BJ (cell line): ENCODE data around the gene CCDC30. TPM values are rescaled to one million over a fixed set of nuclear protein-coding genes. Genes with fewer than 3 reads are reported as not detected.
"Not testable (repeated sequence)": the region's sequence is repeated elsewhere in the genome, so short reads cannot be mapped to it uniquely, and the experiment has no call there.

Experiments
- CTCF ChIA-PET: fragments of 350-600 bp; formaldehyde crosslinking; extraction: SDS; loops from one replicate; lab custom pipeline; 2021; ENCODE audit warnings: antibody characterized with exemption, inconsistent platforms; lab: Yijun Ruan, JAX
- POLR2A ChIA-PET: fragments of 300-600 bp; sonication (Branson Sonifier 250); formaldehyde crosslinking; extraction: SDS; loops from one replicate; lab custom pipeline; 2021; ENCODE audit warnings: antibody characterized with exemption; lab: Charles Lee
- DNase-seq: peaks from one replicate; pipeline ENCODE4 v3.0.0-alpha.2; 2011; ENCODE audit warnings: low read depth
- H3K27me3 ChIP-seq: 2 replicates; pipeline ENCODE4 v1.6.0; 2011; ENCODE audit warnings: low read length; ENCODE audit not compliant: control insufficient read depth, insufficient read depth
- H3K36me3 ChIP-seq: 2 replicates; pipeline ENCODE4 v1.5.1; 2011; ENCODE audit warnings: low read length; ENCODE audit not compliant: control insufficient read depth, insufficient read depth
- H3K4me3 ChIP-seq: 2 replicates; pipeline ENCODE4 v1.5.1; 2011; ENCODE audit warnings: low read depth, mild to moderate bottlenecking, control low read depth, low read length
- CTCF ChIP-seq: IDR thresholded peaks from 2 replicates; pipeline ENCODE4 v1.5.1; 2011; ENCODE audit warnings: low read depth, mild to moderate bottlenecking, control low read depth, inconsistent platforms, low read length, moderate library complexity; ENCODE audit not compliant: insufficient read depth
- polyA plus RNA-seq: library from polyadenylated mRNA; depleted of rRNA; stranded (reverse); fragments of >200 nt; gene quantifications from 2 replicates; pipeline ENCODE4 v1.2.3, GENCODE V29; 2011

Gene CCDC30
- polyA plus RNA-seq, 1 experiment = 0.26 TPM

- TF ChIP-seq CTCF = no peak
- CTCF ChIA-PET = no interaction called here
- no peak overlapping the region for H3K4me3 ChIP-seq
- POLR2A ChIA-PET = no interaction called here
- no peak for DNase-seq
- H3K36me3 ChIP-seq = no peaks in the 10 kb centered on the region
- H3K27me3 ChIP-seq = no peaks in the 10 kb centered on the region
These were observed 155.8 kb downstream of the CCDC30 start for GRCh38 chr1:42618866-42619265.

GRCh38 chr1:42620307-42620706, 157.2 kb downstream of the CCDC30 start:
- ChIA-PET POLR2A (no interaction called here), CTCF (interaction anchor here (0.6 kb wide), 1 partner anchor 11 kb away, joined by 4 read pairs; no protein-coding TSS in a partner anchor)
- no peak for TF ChIP-seq CTCF
- no peak overlapping the region for H3K4me3 ChIP-seq
- no peaks in the 10 kb centered on the region for H3K27me3 ChIP-seq
- H3K36me3 ChIP-seq = no peaks in the 10 kb centered on the region
- DNase-seq = no peak

GRCh38 chr1:42621180-42621579, 158.1 kb downstream of the CCDC30 start:
- DNase-seq, POLR2A ChIA-PET, H3K27me3 ChIP-seq, H3K4me3 ChIP-seq, H3K36me3 ChIP-seq, CTCF ChIA-PET: not testable (repeated sequence)

- DNase-seq, CTCF ChIA-PET, H3K27me3 ChIP-seq, POLR2A ChIA-PET, H3K36me3 ChIP-seq, H3K4me3 ChIP-seq: not testable (repeated sequence)
These were observed 164.1 kb downstream of the CCDC30 start for GRCh38 chr1:42627205-42627604.

- H3K36me3 ChIP-seq = no peaks in the 10 kb centered on the region
- no peak overlapping the region for H3K4me3 ChIP-seq
- no peak for TF ChIP-seq CTCF
- CTCF ChIA-PET = no interaction called here
- POLR2A ChIA-PET = no interaction called here
- no peak for DNase-seq
- no peaks in the 10 kb centered on the region for H3K27me3 ChIP-seq
These were observed 176.0 kb downstream of the CCDC30 start for GRCh38 chr1:42639116-42639515.

GRCh38 chr1:42646056-42646455, 183.0 kb downstream of the CCDC30 start:
- Histone ChIP-seq H3K36me3 (no peaks in the 10 kb centered on the region), H3K27me3 (no peaks in the 10 kb centered on the region; the same call in 1 of the 2 replicates), H3K4me3 (no peak overlapping the region)
- TF ChIP-seq CTCF = no peak
- CTCF ChIA-PET = no interaction called here
- POLR2A ChIA-PET = no interaction called here
- no peak for DNase-seq
